Measurements from ENCODE around the gene ARIH2.

The ARIH2 gene

DNA sequence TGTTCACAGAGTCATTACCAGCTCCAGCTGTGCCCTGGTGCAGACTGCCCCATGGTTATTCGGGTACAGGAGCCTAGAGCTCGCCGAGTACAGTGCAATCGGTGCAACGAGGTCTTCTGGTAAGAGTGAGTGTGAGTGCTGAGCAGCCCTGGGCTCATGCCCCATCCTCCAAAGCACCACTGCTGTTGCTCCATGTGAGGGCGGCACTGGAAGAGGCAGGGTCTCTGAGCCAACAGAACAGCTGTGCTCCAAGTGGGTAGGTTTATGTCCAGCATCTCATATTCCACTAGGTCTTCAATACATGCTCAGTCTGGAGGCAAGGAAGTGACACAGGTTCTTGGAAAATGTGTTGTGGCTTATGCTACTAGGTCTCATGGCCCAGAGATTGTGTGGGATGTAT lies 51.9 kb downstream of the ARIH2 start:
- no peak for TF ChIP-seq TAF1 (IDR thresholded peaks at IDR 0.05; ENCODE audit: borderline replicate concordance, insufficient read depth, low read length)
- no peak for TF ChIP-seq FOXP2 (optimal IDR thresholded peaks at IDR 0.05; ENCODE audit: borderline replicate concordance, extremely low read depth, extremely low read length, insufficient read depth)
- TF ChIP-seq, protein P1, sequence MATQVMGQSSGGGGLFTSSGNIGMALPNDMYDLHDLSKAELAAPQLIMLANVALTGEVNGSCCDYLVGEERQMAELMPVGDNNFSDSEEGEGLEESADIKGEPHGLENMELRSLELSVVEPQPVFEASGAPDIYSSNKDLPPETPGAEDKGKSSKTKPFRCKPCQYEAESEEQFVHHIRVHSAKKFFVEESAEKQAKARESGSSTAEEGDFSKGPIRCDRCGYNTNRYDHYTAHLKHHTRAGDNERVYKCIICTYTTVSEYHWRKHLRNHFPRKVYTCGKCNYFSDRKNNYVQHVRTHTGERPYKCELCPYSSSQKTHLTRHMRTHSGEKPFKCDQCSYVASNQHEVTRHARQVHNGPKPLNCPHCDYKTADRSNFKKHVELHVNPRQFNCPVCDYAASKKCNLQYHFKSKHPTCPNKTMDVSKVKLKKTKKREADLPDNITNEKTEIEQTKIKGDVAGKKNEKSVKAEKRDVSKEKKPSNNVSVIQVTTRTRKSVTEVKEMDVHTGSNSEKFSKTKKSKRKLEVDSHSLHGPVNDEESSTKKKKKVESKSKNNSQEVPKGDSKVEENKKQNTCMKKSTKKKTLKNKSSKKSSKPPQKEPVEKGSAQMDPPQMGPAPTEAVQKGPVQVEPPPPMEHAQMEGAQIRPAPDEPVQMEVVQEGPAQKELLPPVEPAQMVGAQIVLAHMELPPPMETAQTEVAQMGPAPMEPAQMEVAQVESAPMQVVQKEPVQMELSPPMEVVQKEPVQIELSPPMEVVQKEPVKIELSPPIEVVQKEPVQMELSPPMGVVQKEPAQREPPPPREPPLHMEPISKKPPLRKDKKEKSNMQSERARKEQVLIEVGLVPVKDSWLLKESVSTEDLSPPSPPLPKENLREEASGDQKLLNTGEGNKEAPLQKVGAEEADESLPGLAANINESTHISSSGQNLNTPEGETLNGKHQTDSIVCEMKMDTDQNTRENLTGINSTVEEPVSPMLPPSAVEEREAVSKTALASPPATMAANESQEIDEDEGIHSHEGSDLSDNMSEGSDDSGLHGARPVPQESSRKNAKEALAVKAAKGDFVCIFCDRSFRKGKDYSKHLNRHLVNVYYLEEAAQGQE (IDR thresholded peaks at IDR 0.05; ENCODE audit: insufficient read depth in 1 of 2, low read depth in 2 of 2, low read length in 2 of 2): no peak
- no peak for TF ChIP-seq POLR2AphosphoS5 (IDR thresholded peaks at IDR 0.05; ENCODE audit: low read depth, low read length)
- TF ChIP-seq SIN3A (IDR thresholded peaks at IDR 0.05; ENCODE audit: borderline replicate concordance, insufficient read depth, low read length): no peak

DNA sequence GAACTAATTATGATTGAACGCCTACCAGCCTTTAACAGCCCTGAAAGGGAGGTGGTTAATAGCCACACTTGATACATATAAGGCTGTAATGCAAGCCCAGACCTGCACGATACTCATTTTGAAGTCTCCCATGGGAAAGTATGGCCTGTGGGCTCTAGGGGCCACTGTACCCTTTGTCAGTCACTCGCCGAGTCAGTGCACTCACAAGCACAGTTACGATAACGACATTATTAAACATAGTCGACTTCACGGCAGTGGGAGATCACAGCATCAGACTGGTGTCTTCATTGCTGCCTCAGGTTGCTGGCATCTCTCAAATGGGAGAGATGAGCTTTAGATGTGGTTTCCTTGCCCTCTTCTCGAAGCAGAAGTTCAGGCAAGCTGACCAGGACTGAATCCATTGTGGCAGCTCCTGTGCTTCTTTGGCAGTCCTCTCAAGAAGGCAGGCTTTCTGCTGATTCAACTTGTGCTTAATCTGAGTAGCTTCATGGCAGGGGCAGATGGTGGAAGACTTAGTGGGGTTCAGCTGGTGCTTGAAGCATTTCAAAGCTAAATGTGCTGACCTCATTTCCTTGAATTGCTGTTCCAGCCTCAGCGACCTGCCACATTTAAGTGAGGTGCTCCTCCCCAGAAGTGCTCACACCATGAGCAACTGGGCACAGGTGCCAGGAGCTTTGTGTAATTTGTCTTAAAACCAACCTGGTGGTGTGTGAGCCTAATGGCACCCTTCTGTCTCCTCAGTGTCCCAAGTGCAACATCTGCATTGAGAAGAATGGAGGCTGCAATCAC lies 55.6 kb downstream of the ARIH2 start:
- no peak for TF ChIP-seq SIN3A (IDR thresholded peaks at IDR 0.05; ENCODE audit: borderline replicate concordance, insufficient read depth, low read length)
- TF ChIP-seq FOXP2 (optimal IDR thresholded peaks at IDR 0.05; ENCODE audit: borderline replicate concordance, extremely low read depth, extremely low read length, insufficient read depth): no peak
- TF ChIP-seq TAF1 (IDR thresholded peaks at IDR 0.05; ENCODE audit: borderline replicate concordance, insufficient read depth, low read length): no peak
- TF ChIP-seq, protein P1 (IDR thresholded peaks at IDR 0.05; ENCODE audit: insufficient read depth in 1 of 2, low read depth in 2 of 2, low read length in 2 of 2): no peak
- TF ChIP-seq POLR2AphosphoS5 (IDR thresholded peaks at IDR 0.05; ENCODE audit: low read depth, low read length): no peak

DNA sequence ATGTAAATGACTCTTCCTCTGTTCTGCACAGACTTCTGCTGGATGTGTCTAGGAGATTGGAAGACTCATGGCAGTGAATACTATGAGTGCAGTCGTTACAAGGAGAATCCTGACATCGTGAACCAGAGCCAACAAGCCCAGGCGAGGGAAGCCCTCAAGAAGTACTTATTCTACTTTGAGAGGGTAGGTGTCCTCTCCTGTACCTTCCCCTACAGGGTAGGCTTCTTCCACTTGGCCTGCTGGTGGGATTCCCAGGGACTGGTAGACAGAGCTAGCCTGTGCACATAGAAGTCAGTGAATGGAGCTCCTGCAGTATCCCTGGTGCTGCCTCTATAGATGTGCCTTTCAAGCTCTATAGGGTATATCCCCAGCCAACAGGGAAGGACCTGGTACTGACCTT lies 60.8 kb downstream of the ARIH2 start:
- TF ChIP-seq SIN3A (IDR thresholded peaks at IDR 0.05; ENCODE audit: borderline replicate concordance, insufficient read depth, low read length) (no peak), POLR2AphosphoS5 (IDR thresholded peaks at IDR 0.05; ENCODE audit: low read depth, low read length) (no peak), TAF1 (IDR thresholded peaks at IDR 0.05; ENCODE audit: borderline replicate concordance, insufficient read depth, low read length) (no peak), FOXP2 (optimal IDR thresholded peaks at IDR 0.05; ENCODE audit: borderline replicate concordance, extremely low read depth, extremely low read length, insufficient read depth) (no peak)
- TF ChIP-seq, protein P1 (IDR thresholded peaks at IDR 0.05; ENCODE audit: insufficient read depth in 1 of 2, low read depth in 2 of 2, low read length in 2 of 2): no peak

DNA sequence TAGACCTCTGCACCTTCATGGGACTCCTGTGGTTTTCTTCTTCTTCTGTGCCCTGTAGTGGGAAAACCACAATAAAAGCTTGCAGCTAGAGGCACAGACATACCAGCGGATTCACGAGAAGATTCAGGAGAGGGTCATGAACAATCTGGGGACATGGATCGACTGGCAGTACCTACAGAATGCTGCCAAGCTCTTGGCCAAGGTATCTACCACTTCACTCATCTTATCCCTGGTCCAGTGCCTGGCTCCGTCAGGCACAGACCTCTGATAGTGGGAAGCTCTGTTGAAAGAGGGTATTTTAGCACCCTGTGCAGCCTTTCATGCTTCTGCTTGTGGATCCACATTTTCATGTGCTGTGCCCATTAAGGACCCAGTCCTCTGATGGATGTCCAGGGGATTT lies 61.7 kb downstream of the ARIH2 start:
- no peak for TF ChIP-seq SIN3A (IDR thresholded peaks at IDR 0.05; ENCODE audit: borderline replicate concordance, insufficient read depth, low read length)
- TF ChIP-seq POLR2AphosphoS5 (IDR thresholded peaks at IDR 0.05; ENCODE audit: low read depth, low read length): no peak
- no peak for TF ChIP-seq FOXP2 (optimal IDR thresholded peaks at IDR 0.05; ENCODE audit: borderline replicate concordance, extremely low read depth, extremely low read length, insufficient read depth)
- TF ChIP-seq, protein P1 (IDR thresholded peaks at IDR 0.05; ENCODE audit: insufficient read depth in 1 of 2, low read depth in 2 of 2, low read length in 2 of 2): no peak
- no peak for TF ChIP-seq TAF1 (IDR thresholded peaks at IDR 0.05; ENCODE audit: borderline replicate concordance, insufficient read depth, low read length)
